GM23338 (cell line): Measurements from ENCODE around the gene ARID1B. TPM values are rescaled to one million over a fixed set of nuclear protein-coding genes. Genes with fewer than 3 reads are reported as not detected.

Experiments used
- ATAC-seq: fragments of 200-7000 bp; cut with Tn5 transposase; 3 replicates; pipeline ENCODE4 v1.9.1; 2020
- DNase-seq: peaks from one replicate; pipeline ENCODE4 v3.0.0-alpha.2; 2015; ENCODE audit warnings: low spot score
- H2AFZ ChIP-seq: fragments of 200-600 bp; sonication (generic); 2 replicates; pipeline ENCODE4 v1.8.0; 2016; ENCODE audit warnings: antibody characterized with exemption, mild to moderate bottlenecking, moderate library complexity
- H3F3A ChIP-seq: fragments of 200-600 bp; sonication (generic); replicated peaks from 2 replicates; pipeline ENCODE4 v1.8.0; 2017; ENCODE audit warnings: antibody characterized with exemption, mixed run types, low read depth
- H3K27ac ChIP-seq: fragments of 200-600 bp; sonication (generic); 2 replicates; pipeline ENCODE4 v1.6.1; 2016; ENCODE audit warnings: low read depth
- H3K27me3 ChIP-seq: fragments of 200-600 bp; sonication (generic); 2 replicates; pipeline ENCODE4 v1.8.0; 2016; ENCODE audit warnings: mild to moderate bottlenecking, mixed run types, moderate library complexity; ENCODE audit not compliant: insufficient read depth
- H3K36me3 ChIP-seq: fragments of 200-600 bp; sonication (generic); 2 replicates; pipeline ENCODE4 v1.8.0; 2016; ENCODE audit warnings: mild to moderate bottlenecking; ENCODE audit not compliant: insufficient read depth
- H3K4me1 ChIP-seq: fragments of 200-600 bp; sonication (generic); 2 replicates; pipeline ENCODE4 v1.8.0; 2016; ENCODE audit warnings: mild to moderate bottlenecking, moderate library complexity; ENCODE audit not compliant: insufficient read depth
- H3K4me2 ChIP-seq: fragments of 200-600 bp; sonication (generic); 2 replicates; pipeline ENCODE4 v1.7.1; 2017; ENCODE audit warnings: mixed run types
- H3K4me3 ChIP-seq: fragments of 200-600 bp; sonication (generic); 2 replicates; pipeline ENCODE4 v1.6.1; 2016; ENCODE audit warnings: mixed run types
- H3K79me2 ChIP-seq: fragments of 200-600 bp; sonication (generic); replicated peaks from 2 replicates; pipeline ENCODE4 v1.8.0; 2017; ENCODE audit warnings: mild to moderate bottlenecking; ENCODE audit not compliant: insufficient read depth
- H3K9me2 ChIP-seq: fragments of 200-600 bp; sonication (generic); 2 replicates; pipeline ENCODE4 v1.8.0; 2017; ENCODE audit not compliant: insufficient read depth
- H4K20me1 ChIP-seq: fragments of 200-600 bp; sonication (generic); replicated peaks from 2 replicates; pipeline ENCODE4 v1.8.0; 2017; ENCODE audit warnings: mild to moderate bottlenecking; ENCODE audit not compliant: insufficient read depth
- H3K27ac Mint-ChIP-seq: 2 replicates; pipeline ENCODE4 v1.8.0; 2020; ENCODE audit warnings: inconsistent platforms, mild to moderate bottlenecking, moderate library complexity, mixed read lengths
- H3K27me3 Mint-ChIP-seq: 3 replicates; pipeline ENCODE4 v1.8.0; 2022; ENCODE audit warnings: low read depth, mild to moderate bottlenecking, moderate library complexity, mixed read lengths, inconsistent platforms; ENCODE audit not compliant: insufficient read depth, poor library complexity
- H3K36me3 Mint-ChIP-seq: 3 replicates; pipeline ENCODE4 v1.8.0; 2021; ENCODE audit warnings: low read depth, mild to moderate bottlenecking, inconsistent platforms, moderate library complexity, mixed read lengths
- H3K4me1 Mint-ChIP-seq: 3 replicates; pipeline ENCODE4 v1.8.0; 2020; ENCODE audit warnings: mild to moderate bottlenecking, inconsistent platforms, mixed read lengths
- H3K4me3 Mint-ChIP-seq: 3 replicates; pipeline ENCODE4 v1.8.0; 2021; ENCODE audit warnings: moderate library complexity, mild to moderate bottlenecking, inconsistent platforms, mixed read lengths
- H3K9me3 Mint-ChIP-seq: 3 replicates; pipeline ENCODE4 v1.8.0; 2020; ENCODE audit warnings: moderate library complexity, mild to moderate bottlenecking, inconsistent platforms, mixed read lengths
- CREB1 ChIP-seq: fragments of 250-450 bp; sonication (Bioruptor Pico); IDR thresholded peaks from 2 replicates; pipeline ENCODE4 v1.5.0; 2020; ENCODE audit warnings: low read depth, mild to moderate bottlenecking, moderate library complexity
- ETS1 ChIP-seq: IDR thresholded peaks from 2 replicates; pipeline ENCODE4 v1.6.1; 2016; ENCODE audit warnings: antibody characterized with exemption
- EZH2phosphoT487 ChIP-seq: fragments of 200-600 bp; sonication (generic); IDR thresholded peaks from one replicate; pipeline ENCODE4 v1.8.1; 2018; ENCODE audit warnings: antibody characterized with exemption; ENCODE audit not compliant: unreplicated experiment
- JUNB ChIP-seq: IDR thresholded peaks from one replicate; pipeline ENCODE4 v1.6.1; 2016; ENCODE audit warnings: antibody characterized with exemption; ENCODE audit not compliant: unreplicated experiment
- NANOG ChIP-seq: IDR thresholded peaks from 2 replicates; pipeline ENCODE4 v1.6.1; 2016; ENCODE audit warnings: antibody characterized with exemption, borderline replicate concordance
- POLR2AphosphoS5 ChIP-seq: IDR thresholded peaks from 2 replicates; pipeline ENCODE4 v1.6.1; 2016; ENCODE audit warnings: antibody characterized with exemption, low read depth
- STAT1 ChIP-seq: IDR thresholded peaks from one replicate; pipeline ENCODE4 v1.6.1; 2016; ENCODE audit warnings: antibody characterized with exemption; ENCODE audit not compliant: unreplicated experiment
- polyA plus RNA-seq: library from polyadenylated mRNA; unstranded; fragments of >200 nt; fragmentation: Nextera tagmentation; extraction: Ambion mirVana; gene quantifications from 2 replicates; pipeline ENCODE4 v1.2.1, GENCODE V29; 2016
- total RNA-seq: library from RNA; depleted of rRNA; stranded (reverse); fragments of >200 nt; shearing (Covaris generic); gene quantifications from 2 replicates; pipeline ENCODE4 v1.2.3, GENCODE V29; 2014
- TF ChIP-seq, protein P1 (sequence below): fragments of 250-450 bp; sonication (Bioruptor Pico); IDR thresholded peaks from 2 replicates; pipeline ENCODE4 v1.5.0; 2020; ENCODE audit warnings: mild to moderate bottlenecking, moderate library complexity
- TF ChIP-seq, protein P2 (sequence below), 2 experiments: fragments of 200-600 bp in 1 of 2; sonication (generic) in 1 of 2; conservative IDR thresholded peaks; 2 replicates each; pipeline versions ENCODE4 v1.5.1 to v1.6.1; 2016 to 2017; ENCODE audit warnings: antibody characterized with exemption in 2 of 2, low read depth in 2 of 2, mild to moderate bottlenecking in 2 of 2, moderate library complexity in 1 of 2

The ARID1B gene
- total and polyA plus RNA-seq, 2 experiments from 2014 or later: 59.3 to 72.2 TPM

DNA sequence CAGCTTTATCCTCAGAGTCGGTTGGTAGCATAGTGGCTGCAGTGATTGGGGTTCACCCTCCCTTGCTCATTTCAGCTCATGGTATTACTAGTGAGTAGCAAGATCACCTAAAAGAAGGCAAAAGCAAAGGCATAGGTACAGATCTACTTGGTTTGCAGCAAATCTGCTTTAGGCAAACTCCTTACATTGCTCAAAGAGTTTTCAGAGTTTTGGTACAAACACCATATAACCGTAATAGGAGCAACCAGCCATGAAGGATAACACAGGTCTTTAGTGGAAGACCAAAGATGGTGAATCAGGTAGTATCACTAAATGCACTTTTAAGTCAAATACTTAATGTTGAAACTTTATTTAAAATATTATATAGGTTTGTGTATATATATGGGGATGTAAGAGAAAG is 172.9 kb downstream of the ARID1B start:
- no peaks in the 10 kb centered on the region for H3K36me3 ChIP-seq
- no peaks in the 10 kb centered on the region for H4K20me1 ChIP-seq
- DNase-seq: no peak
- peaks cover 64% of the 10 kb centered on the region for H3K4me1 Mint-ChIP-seq
- H3K4me2 ChIP-seq: no peak overlapping the region
- no peaks in the 10 kb centered on the region for H3K27me3 Mint-ChIP-seq
- no peak for ATAC-seq
- H3K9me3 Mint-ChIP-seq: no peaks in the 10 kb centered on the region
- peaks cover 98% of the 10 kb centered on the region for H3K79me2 ChIP-seq
- TF ChIP-seq CREB1 (CRISPR knock-in tag): no peak
- TF ChIP-seq NANOG: no peak
- TF ChIP-seq JUNB: no peak
- no peak for TF ChIP-seq EZH2phosphoT487
- peak overlapping the region; percentile 78; the same call in 1 of the 2 replicates for H3K27ac Mint-ChIP-seq
- H3F3A ChIP-seq: no peaks in the 10 kb centered on the region
- no peak overlapping the region for H3K4me3 ChIP-seq
- H3K9me2 ChIP-seq: no peaks in the 10 kb centered on the region
- H3K27me3 ChIP-seq: no peaks in the 10 kb centered on the region
- H2AFZ ChIP-seq: no peak overlapping the region
- H3K4me3 Mint-ChIP-seq: no peak overlapping the region
- H3K36me3 Mint-ChIP-seq: no peaks in the 10 kb centered on the region; the same call in 2 of the 3 replicates
- H3K27ac ChIP-seq: no peak overlapping the region
- peaks cover 65% of the 10 kb centered on the region for H3K4me1 ChIP-seq

DNA sequence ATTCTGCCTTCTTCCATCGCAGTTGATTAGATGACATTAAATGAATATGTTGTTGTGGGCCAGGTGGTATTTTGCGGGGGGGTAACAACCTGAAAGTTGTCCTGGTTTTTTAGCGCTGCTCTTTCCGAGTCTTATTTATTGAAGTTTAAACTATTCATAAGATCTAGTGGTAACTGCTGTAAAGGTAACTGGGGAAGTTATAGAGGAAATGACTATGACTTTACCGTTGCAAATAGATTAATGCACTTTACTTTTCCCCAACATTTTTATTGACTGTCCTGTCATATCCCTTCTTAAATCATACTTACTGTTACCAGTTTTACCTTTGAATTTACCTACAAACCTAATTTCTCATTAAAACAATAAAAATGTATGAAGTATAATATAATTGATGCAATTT is 173.4 kb downstream of the ARID1B start:
- H3K27me3 ChIP-seq: no peaks in the 10 kb centered on the region
- Mint-ChIP-seq H3K9me3 (no peaks in the 10 kb centered on the region), H3K27me3 (no peaks in the 10 kb centered on the region), H3K4me1 (peaks cover 63% of the 10 kb centered on the region), H3K27ac (peak overlapping the region; percentile 78; the same call in 1 of the 2 replicates), H3K4me3 (no peak overlapping the region), H3K36me3 (no peaks in the 10 kb centered on the region; the same call in 2 of the 3 replicates)
- peaks cover 61% of the 10 kb centered on the region for H3K4me1 ChIP-seq
- H3K4me3 ChIP-seq: no peak overlapping the region
- H3K9me2 ChIP-seq: no peaks in the 10 kb centered on the region
- H4K20me1 ChIP-seq: no peaks in the 10 kb centered on the region
- H2AFZ ChIP-seq: no peak overlapping the region
- H3F3A ChIP-seq: no peaks in the 10 kb centered on the region
- H3K4me2 ChIP-seq: no peak overlapping the region
- peaks cover 99% of the 10 kb centered on the region for H3K79me2 ChIP-seq
- no peak overlapping the region for H3K27ac ChIP-seq
- DNase-seq (no peak), ATAC-seq (no peak)
- H3K36me3 ChIP-seq: no peaks in the 10 kb centered on the region
- no peak for TF ChIP-seq JUNB
- no peak for TF ChIP-seq STAT1
- no peak for TF ChIP-seq NANOG
- no peak for TF ChIP-seq EZH2phosphoT487
- TF ChIP-seq, protein P1, sequence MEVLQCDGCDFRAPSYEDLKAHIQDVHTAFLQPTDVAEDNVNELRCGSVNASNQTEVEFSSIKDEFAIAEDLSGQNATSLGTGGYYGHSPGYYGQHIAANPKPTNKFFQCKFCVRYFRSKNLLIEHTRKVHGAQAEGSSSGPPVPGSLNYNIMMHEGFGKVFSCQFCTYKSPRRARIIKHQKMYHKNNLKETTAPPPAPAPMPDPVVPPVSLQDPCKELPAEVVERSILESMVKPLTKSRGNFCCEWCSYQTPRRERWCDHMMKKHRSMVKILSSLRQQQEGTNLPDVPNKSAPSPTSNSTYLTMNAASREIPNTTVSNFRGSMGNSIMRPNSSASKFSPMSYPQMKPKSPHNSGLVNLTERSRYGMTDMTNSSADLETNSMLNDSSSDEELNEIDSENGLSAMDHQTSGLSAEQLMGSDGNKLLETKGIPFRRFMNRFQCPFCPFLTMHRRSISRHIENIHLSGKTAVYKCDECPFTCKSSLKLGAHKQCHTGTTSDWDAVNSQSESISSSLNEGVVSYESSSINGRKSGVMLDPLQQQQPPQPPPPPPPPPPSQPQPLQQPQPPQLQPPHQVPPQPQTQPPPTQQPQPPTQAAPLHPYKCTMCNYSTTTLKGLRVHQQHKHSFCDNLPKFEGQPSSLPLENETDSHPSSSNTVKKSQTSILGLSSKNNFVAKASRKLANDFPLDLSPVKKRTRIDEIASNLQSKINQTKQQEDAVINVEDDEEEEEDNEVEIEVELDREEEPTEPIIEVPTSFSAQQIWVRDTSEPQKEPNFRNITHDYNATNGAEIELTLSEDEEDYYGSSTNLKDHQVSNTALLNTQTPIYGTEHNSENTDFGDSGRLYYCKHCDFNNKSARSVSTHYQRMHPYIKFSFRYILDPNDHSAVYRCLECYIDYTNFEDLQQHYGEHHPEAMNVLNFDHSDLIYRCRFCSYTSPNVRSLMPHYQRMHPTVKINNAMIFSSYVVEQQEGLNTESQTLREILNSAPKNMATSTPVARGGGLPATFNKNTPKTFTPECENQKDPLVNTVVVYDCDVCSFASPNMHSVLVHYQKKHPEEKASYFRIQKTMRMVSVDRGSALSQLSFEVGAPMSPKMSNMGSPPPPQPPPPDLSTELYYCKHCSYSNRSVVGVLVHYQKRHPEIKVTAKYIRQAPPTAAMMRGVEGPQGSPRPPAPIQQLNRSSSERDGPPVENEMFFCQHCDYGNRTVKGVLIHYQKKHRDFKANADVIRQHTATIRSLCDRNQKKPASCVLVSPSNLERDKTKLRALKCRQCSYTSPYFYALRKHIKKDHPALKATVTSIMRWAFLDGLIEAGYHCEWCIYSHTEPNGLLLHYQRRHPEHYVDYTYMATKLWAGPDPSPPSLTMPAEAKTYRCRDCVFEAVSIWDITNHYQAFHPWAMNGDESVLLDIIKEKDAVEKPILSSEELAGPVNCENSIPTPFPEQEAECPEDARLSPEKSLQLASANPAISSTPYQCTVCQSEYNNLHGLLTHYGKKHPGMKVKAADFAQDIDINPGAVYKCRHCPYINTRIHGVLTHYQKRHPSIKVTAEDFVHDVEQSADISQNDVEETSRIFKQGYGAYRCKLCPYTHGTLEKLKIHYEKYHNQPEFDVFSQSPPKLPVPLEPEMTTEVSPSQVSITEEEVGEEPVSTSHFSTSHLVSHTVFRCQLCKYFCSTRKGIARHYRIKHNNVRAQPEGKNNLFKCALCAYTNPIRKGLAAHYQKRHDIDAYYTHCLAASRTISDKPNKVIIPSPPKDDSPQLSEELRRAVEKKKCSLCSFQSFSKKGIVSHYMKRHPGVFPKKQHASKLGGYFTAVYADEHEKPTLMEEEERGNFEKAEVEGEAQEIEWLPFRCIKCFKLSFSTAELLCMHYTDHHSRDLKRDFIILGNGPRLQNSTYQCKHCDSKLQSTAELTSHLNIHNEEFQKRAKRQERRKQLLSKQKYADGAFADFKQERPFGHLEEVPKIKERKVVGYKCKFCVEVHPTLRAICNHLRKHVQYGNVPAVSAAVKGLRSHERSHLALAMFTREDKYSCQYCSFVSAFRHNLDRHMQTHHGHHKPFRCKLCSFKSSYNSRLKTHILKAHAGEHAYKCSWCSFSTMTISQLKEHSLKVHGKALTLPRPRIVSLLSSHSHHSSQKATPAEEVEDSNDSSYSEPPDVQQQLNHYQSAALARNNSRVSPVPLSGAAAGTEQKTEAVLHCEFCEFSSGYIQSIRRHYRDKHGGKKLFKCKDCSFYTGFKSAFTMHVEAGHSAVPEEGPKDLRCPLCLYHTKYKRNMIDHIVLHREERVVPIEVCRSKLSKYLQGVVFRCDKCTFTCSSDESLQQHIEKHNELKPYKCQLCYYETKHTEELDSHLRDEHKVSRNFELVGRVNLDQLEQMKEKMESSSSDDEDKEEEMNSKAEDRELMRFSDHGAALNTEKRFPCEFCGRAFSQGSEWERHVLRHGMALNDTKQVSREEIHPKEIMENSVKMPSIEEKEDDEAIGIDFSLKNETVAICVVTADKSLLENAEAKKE: no peak
- TF ChIP-seq ETS1: no peak
- TF ChIP-seq POLR2AphosphoS5: no peak
- TF ChIP-seq, protein P2, sequence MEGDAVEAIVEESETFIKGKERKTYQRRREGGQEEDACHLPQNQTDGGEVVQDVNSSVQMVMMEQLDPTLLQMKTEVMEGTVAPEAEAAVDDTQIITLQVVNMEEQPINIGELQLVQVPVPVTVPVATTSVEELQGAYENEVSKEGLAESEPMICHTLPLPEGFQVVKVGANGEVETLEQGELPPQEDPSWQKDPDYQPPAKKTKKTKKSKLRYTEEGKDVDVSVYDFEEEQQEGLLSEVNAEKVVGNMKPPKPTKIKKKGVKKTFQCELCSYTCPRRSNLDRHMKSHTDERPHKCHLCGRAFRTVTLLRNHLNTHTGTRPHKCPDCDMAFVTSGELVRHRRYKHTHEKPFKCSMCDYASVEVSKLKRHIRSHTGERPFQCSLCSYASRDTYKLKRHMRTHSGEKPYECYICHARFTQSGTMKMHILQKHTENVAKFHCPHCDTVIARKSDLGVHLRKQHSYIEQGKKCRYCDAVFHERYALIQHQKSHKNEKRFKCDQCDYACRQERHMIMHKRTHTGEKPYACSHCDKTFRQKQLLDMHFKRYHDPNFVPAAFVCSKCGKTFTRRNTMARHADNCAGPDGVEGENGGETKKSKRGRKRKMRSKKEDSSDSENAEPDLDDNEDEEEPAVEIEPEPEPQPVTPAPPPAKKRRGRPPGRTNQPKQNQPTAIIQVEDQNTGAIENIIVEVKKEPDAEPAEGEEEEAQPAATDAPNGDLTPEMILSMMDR (conservative IDR thresholded peaks at IDR 0.05; ENCODE audit: low read depth in 2 of 2): no peak
